Measurements from ENCODE around the gene GALNT16. TPM values are rescaled to one million over a fixed set of nuclear protein-coding genes. Genes with fewer than 3 reads are reported as not detected.

GALNT16 gene
- total RNA-seq, 1 donor from 2014 or later, result 6.2 TPM

DNA sequence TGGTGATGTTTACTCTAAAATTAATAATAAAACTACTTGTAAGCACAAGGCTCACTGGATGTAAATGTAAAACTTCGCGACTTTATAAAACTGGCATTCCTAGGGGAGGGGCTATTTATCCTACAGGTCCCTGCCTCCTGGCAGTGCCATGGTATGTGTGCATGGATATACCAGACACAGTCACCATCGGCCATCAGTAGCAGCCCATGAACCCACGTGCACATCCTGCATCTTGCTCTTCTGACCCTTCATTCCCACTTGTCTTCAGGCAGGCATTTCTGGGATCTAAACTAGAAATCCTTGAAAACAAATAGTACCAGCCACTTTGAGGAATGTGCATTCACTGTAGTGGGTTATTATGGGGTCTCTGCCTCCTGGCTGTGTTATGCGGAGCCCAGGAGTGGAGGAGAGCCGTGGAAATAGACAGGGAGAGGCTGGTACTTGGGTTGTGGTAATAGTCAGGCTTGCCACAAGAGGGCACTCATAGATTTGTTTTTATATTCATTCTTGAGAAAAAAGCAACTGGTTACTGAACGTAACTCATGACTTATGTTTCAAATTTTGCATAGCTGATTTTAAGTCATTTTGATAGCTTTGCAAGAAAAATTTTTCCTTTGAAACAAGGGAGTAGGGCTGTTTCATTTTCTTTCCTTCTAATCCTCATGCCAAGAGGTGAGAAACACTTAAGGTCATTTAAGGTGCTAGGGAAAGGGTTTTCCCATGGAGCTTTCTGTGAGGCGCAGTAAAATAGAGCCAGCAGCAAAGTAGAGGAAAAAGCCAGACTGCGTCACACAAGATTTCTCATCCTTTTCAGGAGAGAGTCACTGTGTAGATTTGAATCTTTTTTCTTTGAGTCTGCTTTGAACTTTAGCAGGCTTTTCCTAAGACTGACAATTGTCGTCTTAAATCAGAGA, 17.4 kb upstream of the GALNT16 start:
- Histone ChIP-seq H3K36me3 (ENCODE audit: insufficient read depth, low read length) (peaks cover 4% of the 10 kb centered on the region), H3K4me1 (ENCODE audit: insufficient read depth, low read length) (no peaks in the 10 kb centered on the region), H3K27me3 (ENCODE audit: insufficient read depth, low read length) (no peaks in the 10 kb centered on the region), H4K20me1 (ENCODE audit: insufficient read depth, low read length) (no peaks in the 10 kb centered on the region), H3K79me2 (ENCODE audit: insufficient read depth, low read length) (no peaks in the 10 kb centered on the region), H3K9ac (ENCODE audit: low read length) (no peak overlapping the region), H3K9me3 (ENCODE audit: insufficient read depth, low read depth, low read length) (no peaks in the 10 kb centered on the region), H3K4me3 (ENCODE audit: insufficient read depth, low read depth, low read length) (no peak overlapping the region), H3K27ac (ENCODE audit: low read depth, low read length) (no peak overlapping the region), H3K4me2 (ENCODE audit: low read length) (no peak overlapping the region), H2AFZ (ENCODE audit: low read depth, low read length) (no peak overlapping the region)
- Mint-ChIP-seq H3K27me3 (ENCODE audit: low read depth, unreplicated experiment) (no peaks in the 10 kb centered on the region), H3K4me3 (ENCODE audit: unreplicated experiment) (no peak overlapping the region), H3K27ac (ENCODE audit: unreplicated experiment) (no peak overlapping the region), H3K4me1 (ENCODE audit: low read depth, unreplicated experiment) (peaks cover 11% of the 10 kb centered on the region), H3K36me3 (ENCODE audit: low read depth, unreplicated experiment) (peaks cover 2% of the 10 kb centered on the region), H3K9me3 (ENCODE audit: unreplicated experiment) (no peaks in the 10 kb centered on the region)
- DNase-seq (ENCODE audit: low read depth), result peak; percentile 43
- FAIRE-seq, result no peak
- TF ChIP-seq, protein P1, sequence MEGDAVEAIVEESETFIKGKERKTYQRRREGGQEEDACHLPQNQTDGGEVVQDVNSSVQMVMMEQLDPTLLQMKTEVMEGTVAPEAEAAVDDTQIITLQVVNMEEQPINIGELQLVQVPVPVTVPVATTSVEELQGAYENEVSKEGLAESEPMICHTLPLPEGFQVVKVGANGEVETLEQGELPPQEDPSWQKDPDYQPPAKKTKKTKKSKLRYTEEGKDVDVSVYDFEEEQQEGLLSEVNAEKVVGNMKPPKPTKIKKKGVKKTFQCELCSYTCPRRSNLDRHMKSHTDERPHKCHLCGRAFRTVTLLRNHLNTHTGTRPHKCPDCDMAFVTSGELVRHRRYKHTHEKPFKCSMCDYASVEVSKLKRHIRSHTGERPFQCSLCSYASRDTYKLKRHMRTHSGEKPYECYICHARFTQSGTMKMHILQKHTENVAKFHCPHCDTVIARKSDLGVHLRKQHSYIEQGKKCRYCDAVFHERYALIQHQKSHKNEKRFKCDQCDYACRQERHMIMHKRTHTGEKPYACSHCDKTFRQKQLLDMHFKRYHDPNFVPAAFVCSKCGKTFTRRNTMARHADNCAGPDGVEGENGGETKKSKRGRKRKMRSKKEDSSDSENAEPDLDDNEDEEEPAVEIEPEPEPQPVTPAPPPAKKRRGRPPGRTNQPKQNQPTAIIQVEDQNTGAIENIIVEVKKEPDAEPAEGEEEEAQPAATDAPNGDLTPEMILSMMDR (IDR thresholded peaks at IDR 0.05; ENCODE audit: insufficient read depth, low read depth, low read length), result peak; percentile 75
- no peak for TF ChIP-seq EZH2 (IDR thresholded peaks at IDR 0.05; ENCODE audit: insufficient read depth, low read length)

DNA sequence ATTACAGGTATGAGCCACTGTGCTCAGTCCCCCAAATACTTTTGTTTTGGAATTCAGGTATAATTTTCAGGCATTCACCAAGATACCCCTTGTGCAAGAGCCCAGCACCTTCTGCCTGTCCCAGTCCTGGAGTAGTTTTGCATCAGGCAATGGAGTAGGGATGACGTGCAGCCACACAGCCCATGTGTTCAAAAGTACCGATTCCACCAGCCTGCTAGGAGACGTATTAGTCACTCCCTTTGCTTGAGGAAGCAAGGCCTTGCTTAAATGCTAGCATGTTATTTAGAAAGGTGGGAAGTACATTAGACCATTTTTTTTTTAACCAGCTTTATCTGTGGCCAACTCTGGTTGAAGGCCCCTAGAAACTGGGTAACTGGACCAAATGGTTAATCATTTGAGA, 15.0 kb upstream of the GALNT16 start:
- DNase-seq (ENCODE audit: low read depth) (no peak), FAIRE-seq (no peak)
- Histone ChIP-seq H3K9me3 (ENCODE audit: insufficient read depth, low read depth, low read length) (no peaks in the 10 kb centered on the region), H3K27me3 (ENCODE audit: insufficient read depth, low read length) (no peaks in the 10 kb centered on the region), H3K4me2 (ENCODE audit: low read length) (no peak overlapping the region), H2AFZ (ENCODE audit: low read depth, low read length) (no peak overlapping the region), H3K79me2 (ENCODE audit: insufficient read depth, low read length) (no peaks in the 10 kb centered on the region), H3K4me1 (ENCODE audit: insufficient read depth, low read length) (no peaks in the 10 kb centered on the region), H3K36me3 (ENCODE audit: insufficient read depth, low read length) (no peaks in the 10 kb centered on the region), H4K20me1 (ENCODE audit: insufficient read depth, low read length) (no peaks in the 10 kb centered on the region), H3K4me3 (ENCODE audit: insufficient read depth, low read depth, low read length) (no peak overlapping the region), H3K27ac (ENCODE audit: low read depth, low read length) (no peak overlapping the region), H3K9ac (ENCODE audit: low read length) (no peak overlapping the region)
- no peaks in the 10 kb centered on the region for H3K27me3 Mint-ChIP-seq (ENCODE audit: low read depth, unreplicated experiment)
- TF ChIP-seq, protein P1 (IDR thresholded peaks at IDR 0.05; ENCODE audit: insufficient read depth, low read depth, low read length), result no peak
- TF ChIP-seq EZH2 (IDR thresholded peaks at IDR 0.05; ENCODE audit: insufficient read depth, low read length), result no peak
- H3K4me1 Mint-ChIP-seq (ENCODE audit: low read depth, unreplicated experiment), result peaks cover 11% of the 10 kb centered on the region
- no peak overlapping the region for H3K4me3 Mint-ChIP-seq (ENCODE audit: unreplicated experiment)
- no peak overlapping the region for H3K27ac Mint-ChIP-seq (ENCODE audit: unreplicated experiment)
- no peaks in the 10 kb centered on the region for H3K9me3 Mint-ChIP-seq (ENCODE audit: unreplicated experiment)
- H3K36me3 Mint-ChIP-seq (ENCODE audit: low read depth, unreplicated experiment), result peaks cover 1% of the 10 kb centered on the region

- Histone ChIP-seq H3K4me3 (ENCODE audit: insufficient read depth, low read depth, low read length) (no peak overlapping the region), H4K20me1 (ENCODE audit: insufficient read depth, low read length) (no peaks in the 10 kb centered on the region), H3K4me1 (ENCODE audit: insufficient read depth, low read length) (no peaks in the 10 kb centered on the region), H3K36me3 (ENCODE audit: insufficient read depth, low read length) (no peaks in the 10 kb centered on the region), H3K27me3 (ENCODE audit: insufficient read depth, low read length) (no peaks in the 10 kb centered on the region), H3K9ac (ENCODE audit: low read length) (no peak overlapping the region), H3K27ac (ENCODE audit: low read depth, low read length) (no peak overlapping the region), H2AFZ (ENCODE audit: low read depth, low read length) (no peak overlapping the region), H3K79me2 (ENCODE audit: insufficient read depth, low read length) (no peaks in the 10 kb centered on the region), H3K9me3 (ENCODE audit: insufficient read depth, low read depth, low read length) (no peaks in the 10 kb centered on the region), H3K4me2 (ENCODE audit: low read length) (no peak overlapping the region)
- H3K36me3 Mint-ChIP-seq (ENCODE audit: low read depth, unreplicated experiment), result peaks cover under 1% of the 10 kb centered on the region
- no peaks in the 10 kb centered on the region for H3K9me3 Mint-ChIP-seq (ENCODE audit: unreplicated experiment)
- FAIRE-seq, result no peak
- H3K4me3 Mint-ChIP-seq (ENCODE audit: unreplicated experiment), result no peak overlapping the region
- H3K27me3 Mint-ChIP-seq (ENCODE audit: low read depth, unreplicated experiment), result peaks cover 5% of the 10 kb centered on the region
- H3K4me1 Mint-ChIP-seq (ENCODE audit: low read depth, unreplicated experiment), result peaks cover 11% of the 10 kb centered on the region
- no peak for TF ChIP-seq EZH2 (IDR thresholded peaks at IDR 0.05; ENCODE audit: insufficient read depth, low read length)
- TF ChIP-seq, protein P1 (IDR thresholded peaks at IDR 0.05; ENCODE audit: insufficient read depth, low read depth, low read length), result no peak
- no peak for DNase-seq (ENCODE audit: low read depth)
- no peak overlapping the region for H3K27ac Mint-ChIP-seq (ENCODE audit: unreplicated experiment)
These were observed 13.6 kb upstream of the GALNT16 start for GRCh38 chr14:69246331-69246730.

Measured in astrocyte (in vitro differentiated cells and primary cell).